ENCODE data around the gene MUC4.

GRCh38 chr3:195753581-195753980 is 58.1 kb downstream of the MUC4 start:
- no peak for TF ChIP-seq CTCF (conservative IDR thresholded peaks at IDR 0.05; ENCODE audit: low read depth in 2 of 2)
- no peak for TF ChIP-seq CREB1 (CRISPR knock-in tag; IDR thresholded peaks at IDR 0.05; ENCODE audit: low read depth)
- TF ChIP-seq POLR2AphosphoS5 (IDR thresholded peaks at IDR 0.05; ENCODE audit: low read depth), result no peak
- no peak for TF ChIP-seq REST (IDR thresholded peaks at IDR 0.05; ENCODE audit: unreplicated experiment)
- no peak for TF ChIP-seq EZH2 (IDR thresholded peaks at IDR 0.05; ENCODE audit: low read depth, unreplicated experiment)
- TF ChIP-seq NANOG (IDR thresholded peaks at IDR 0.05; ENCODE audit: borderline replicate concordance), result no peak
- no peak for TF ChIP-seq STAT1 (IDR thresholded peaks at IDR 0.05; ENCODE audit: unreplicated experiment)
- no peak for TF ChIP-seq EZH2phosphoT487 (IDR thresholded peaks at IDR 0.05; ENCODE audit: unreplicated experiment)
- no peak for TF ChIP-seq ETS1 (IDR thresholded peaks at IDR 0.05)
- no peak for TF ChIP-seq JUNB (IDR thresholded peaks at IDR 0.05; ENCODE audit: unreplicated experiment)
